Measurements from ENCODE around the gene HNRNPA0.

DNA sequence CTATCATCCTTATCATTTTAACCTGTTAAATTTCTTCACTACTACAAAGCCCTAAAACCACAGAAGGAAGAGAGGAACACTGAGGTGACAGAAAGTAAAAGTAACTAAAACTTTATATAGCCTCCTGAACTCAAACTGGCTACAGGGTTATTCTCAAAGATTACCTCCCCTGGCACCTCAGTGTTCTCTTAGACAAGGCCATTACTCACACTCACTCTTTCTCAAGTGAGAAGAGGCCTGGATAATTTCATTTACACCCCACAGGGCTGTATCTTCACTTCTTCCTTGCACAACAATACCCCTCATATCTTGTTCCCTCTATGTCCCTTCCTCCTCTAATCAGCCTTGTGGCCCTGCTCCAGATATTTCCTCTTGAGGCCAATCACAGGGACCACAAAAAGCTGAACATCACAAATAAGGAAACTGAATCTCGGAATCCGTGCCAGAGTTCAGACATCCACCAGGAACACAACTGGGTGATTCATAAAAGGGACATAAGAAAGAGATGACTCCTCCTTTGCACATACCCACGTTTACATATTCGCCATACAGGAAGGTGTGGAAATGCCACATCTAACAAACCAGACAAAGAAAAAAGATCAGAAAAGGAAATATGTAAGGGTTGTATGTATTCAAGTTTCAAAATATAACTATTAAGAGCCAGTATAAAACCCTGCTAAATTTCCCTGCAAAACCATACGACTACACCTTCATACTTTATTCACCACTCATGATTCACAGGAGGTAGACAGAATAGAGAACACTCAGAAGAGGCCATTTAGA is 16.6 kb downstream of the HNRNPA0 start:
- TF ChIP-seq ZFP3 (CRISPR knock-in tag; IDR thresholded peaks at IDR 0.05) = no peak
- no peak for TF ChIP-seq ZNF8 (CRISPR knock-in tag; IDR thresholded peaks at IDR 0.05)
- TF ChIP-seq ZFP30 (CRISPR knock-in tag; IDR thresholded peaks at IDR 0.05) = no peak
- TF ChIP-seq, protein P1, sequence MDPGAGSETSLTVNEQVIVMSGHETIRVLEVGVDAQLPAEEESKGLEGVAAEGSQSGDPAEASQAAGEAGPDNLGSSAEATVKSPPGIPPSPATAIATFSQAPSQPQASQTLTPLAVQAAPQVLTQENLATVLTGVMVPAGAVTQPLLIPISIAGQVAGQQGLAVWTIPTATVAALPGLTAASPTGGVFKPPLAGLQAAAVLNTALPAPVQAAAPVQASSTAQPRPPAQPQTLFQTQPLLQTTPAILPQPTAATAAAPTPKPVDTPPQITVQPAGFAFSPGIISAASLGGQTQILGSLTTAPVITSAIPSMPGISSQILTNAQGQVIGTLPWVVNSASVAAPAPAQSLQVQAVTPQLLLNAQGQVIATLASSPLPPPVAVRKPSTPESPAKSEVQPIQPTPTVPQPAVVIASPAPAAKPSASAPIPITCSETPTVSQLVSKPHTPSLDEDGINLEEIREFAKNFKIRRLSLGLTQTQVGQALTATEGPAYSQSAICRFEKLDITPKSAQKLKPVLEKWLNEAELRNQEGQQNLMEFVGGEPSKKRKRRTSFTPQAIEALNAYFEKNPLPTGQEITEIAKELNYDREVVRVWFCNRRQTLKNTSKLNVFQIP (CRISPR knock-in tag; IDR thresholded peaks at IDR 0.05; ENCODE audit: borderline replicate concordance, low read depth) = no peak
